Neural progenitor cell (in vitro differentiated cells): Measurements from ENCODE around the gene PAK4. TPM values are rescaled to one million over a fixed set of nuclear protein-coding genes. Genes with fewer than 3 reads are reported as not detected.
A peak's percentile ranks its signal among the peaks of the same experiment; 100 is the strongest.

ENCODE experiments used
- DNase-seq: peaks from one replicate; pipeline ENCODE4 v3.0.0-alpha.2; 2016; ENCODE audit warnings: low spot score
- H2AFZ ChIP-seq: fragments of 200-600 bp; sonication (generic); replicated peaks from 2 replicates; pipeline ENCODE4 v1.6.1; 2016; ENCODE audit warnings: antibody characterized with exemption
- H3F3A ChIP-seq: fragments of 200-600 bp; sonication (generic); 2 replicates; pipeline ENCODE4 v1.6.1; 2016; ENCODE audit warnings: antibody characterized with exemption, low read depth
- H3K27ac ChIP-seq: fragments of 200-600 bp; sonication (generic); 2 replicates; pipeline ENCODE4 v1.5.1; 2016; ENCODE audit warnings: mild to moderate bottlenecking
- H3K27me3 ChIP-seq: fragments of 200-600 bp; sonication (generic); 2 replicates; pipeline ENCODE4 v1.6.1; 2016; ENCODE audit warnings: mild to moderate bottlenecking, moderate library complexity
- H3K36me3 ChIP-seq: fragments of 200-600 bp; sonication (generic); 2 replicates; pipeline ENCODE4 v1.5.1; 2016
- H3K4me1 ChIP-seq: fragments of 200-600 bp; sonication (generic); 2 replicates; pipeline ENCODE4 v1.6.1; 2016; ENCODE audit warnings: mixed run types
- H3K4me2 ChIP-seq: fragments of 200-600 bp; sonication (generic); 2 replicates; pipeline ENCODE4 v1.6.1; 2016
- H3K4me3 ChIP-seq: fragments of 200-600 bp; sonication (generic); 2 replicates; pipeline ENCODE4 v1.5.1; 2016
- H3K79me2 ChIP-seq: fragments of 200-600 bp; sonication (generic); 2 replicates; pipeline ENCODE4 v1.6.1; 2016; ENCODE audit warnings: low read depth
- H3K9ac ChIP-seq: fragments of 200-600 bp; sonication (generic); 2 replicates; pipeline ENCODE4 v1.6.1; 2016
- H3K9me3 ChIP-seq: fragments of 200-600 bp; sonication (generic); 2 replicates; pipeline ENCODE4 v1.5.1; 2016; ENCODE audit warnings: low read depth
- H4K20me1 ChIP-seq: fragments of 200-600 bp; sonication (generic); 2 replicates; pipeline ENCODE4 v1.6.1; 2016; ENCODE audit warnings: low read depth
- H3K27ac Mint-ChIP-seq: 3 replicates; pipeline ENCODE4 v1.8.0; 2021; ENCODE audit warnings: mixed read lengths
- H3K27me3 Mint-ChIP-seq: 2 replicates; pipeline ENCODE4 v1.8.0; 2022; ENCODE audit warnings: low read depth, mild to moderate bottlenecking, inconsistent platforms, moderate library complexity, mixed read lengths; ENCODE audit not compliant: insufficient read depth
- H3K36me3 Mint-ChIP-seq: 3 replicates; pipeline ENCODE4 v1.8.0; 2021; ENCODE audit warnings: mixed read lengths
- H3K4me1 Mint-ChIP-seq: 3 replicates; pipeline ENCODE4 v1.8.0; 2021; ENCODE audit warnings: mixed read lengths
- H3K4me3 Mint-ChIP-seq: 3 replicates; pipeline ENCODE4 v1.8.0; 2021; ENCODE audit warnings: mild to moderate bottlenecking, moderate library complexity, mixed read lengths
- H3K9me3 Mint-ChIP-seq: 3 replicates; pipeline ENCODE4 v1.8.0; 2020; ENCODE audit warnings: mixed read lengths
- EZH2 ChIP-seq: fragments of 200-600 bp; sonication (generic); IDR thresholded peaks from 2 replicates; pipeline ENCODE4 v1.6.1; 2017; ENCODE audit warnings: antibody characterized with exemption, mild to moderate bottlenecking, moderate library complexity
- EZH2phosphoT487 ChIP-seq: fragments of 200-600 bp; sonication (generic); IDR thresholded peaks from 2 replicates; pipeline ENCODE4 v1.6.1; 2017; ENCODE audit warnings: antibody characterized with exemption
- total RNA-seq: library from RNA; depleted of rRNA; stranded (reverse); fragments of >200 nt; gene quantifications from 2 replicates; pipeline ENCODE4 v1.2.3, GENCODE V29; 2015; ENCODE audit warnings: low replicate concordance
- TF ChIP-seq, protein P1 (sequence below): fragments of 200-600 bp; sonication (generic); IDR thresholded peaks from 2 replicates; pipeline ENCODE4 v1.5.1; 2017; ENCODE audit warnings: antibody characterized with exemption, mild to moderate bottlenecking

PAK4 gene
- total RNA-seq, 1 donor from 2014 or later = 9.7 TPM

DNA sequence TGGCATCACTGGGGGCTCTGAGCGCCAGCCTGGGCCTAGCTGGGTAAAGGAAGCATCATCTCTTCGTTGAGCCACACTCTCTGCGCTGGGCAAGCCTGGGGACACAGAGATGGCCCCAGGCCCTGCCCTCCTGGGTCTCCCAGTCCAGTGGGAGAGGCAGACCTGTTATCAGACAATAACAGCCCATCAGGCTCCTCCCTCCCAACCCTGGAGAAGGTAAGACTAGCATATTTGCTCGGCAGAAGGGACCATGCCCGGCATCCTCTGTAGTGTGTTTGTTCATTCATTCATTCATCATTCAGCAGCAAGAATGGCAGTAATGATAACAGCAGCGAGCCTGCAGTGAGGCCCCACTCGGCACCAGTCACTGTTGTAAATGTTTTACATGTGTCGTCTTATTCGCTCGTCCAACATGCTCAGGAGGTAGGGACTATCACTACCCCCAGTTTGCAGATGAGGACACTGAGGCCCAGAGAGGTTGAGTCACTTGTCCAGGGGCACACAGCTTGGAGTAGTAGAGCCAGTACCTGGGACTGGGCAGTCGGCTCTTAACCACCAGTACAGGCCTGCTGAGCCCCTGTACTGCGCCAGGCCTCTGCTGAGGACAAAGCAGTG, 33.2 kb downstream of the PAK4 start:
- TF ChIP-seq, protein P1, sequence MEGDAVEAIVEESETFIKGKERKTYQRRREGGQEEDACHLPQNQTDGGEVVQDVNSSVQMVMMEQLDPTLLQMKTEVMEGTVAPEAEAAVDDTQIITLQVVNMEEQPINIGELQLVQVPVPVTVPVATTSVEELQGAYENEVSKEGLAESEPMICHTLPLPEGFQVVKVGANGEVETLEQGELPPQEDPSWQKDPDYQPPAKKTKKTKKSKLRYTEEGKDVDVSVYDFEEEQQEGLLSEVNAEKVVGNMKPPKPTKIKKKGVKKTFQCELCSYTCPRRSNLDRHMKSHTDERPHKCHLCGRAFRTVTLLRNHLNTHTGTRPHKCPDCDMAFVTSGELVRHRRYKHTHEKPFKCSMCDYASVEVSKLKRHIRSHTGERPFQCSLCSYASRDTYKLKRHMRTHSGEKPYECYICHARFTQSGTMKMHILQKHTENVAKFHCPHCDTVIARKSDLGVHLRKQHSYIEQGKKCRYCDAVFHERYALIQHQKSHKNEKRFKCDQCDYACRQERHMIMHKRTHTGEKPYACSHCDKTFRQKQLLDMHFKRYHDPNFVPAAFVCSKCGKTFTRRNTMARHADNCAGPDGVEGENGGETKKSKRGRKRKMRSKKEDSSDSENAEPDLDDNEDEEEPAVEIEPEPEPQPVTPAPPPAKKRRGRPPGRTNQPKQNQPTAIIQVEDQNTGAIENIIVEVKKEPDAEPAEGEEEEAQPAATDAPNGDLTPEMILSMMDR = no peak
- TF ChIP-seq EZH2phosphoT487 (no peak), EZH2 (no peak)

DNA sequence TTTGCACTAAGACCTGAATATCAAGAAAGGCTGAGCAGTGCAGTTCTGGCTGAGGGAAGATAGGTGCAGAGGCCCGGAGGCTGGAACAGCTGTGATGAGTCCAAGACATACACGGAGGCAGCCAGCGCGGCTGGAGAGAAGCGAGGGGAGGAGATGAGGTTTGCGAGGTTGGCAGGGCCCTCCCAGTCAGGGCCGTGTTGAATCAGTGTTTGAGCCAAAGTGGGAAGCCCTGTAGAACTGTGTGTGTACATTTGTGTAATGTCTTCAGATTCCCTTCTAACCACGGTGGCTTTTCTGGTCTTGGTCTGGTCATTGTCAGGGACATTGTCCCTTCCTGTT, 34.9 kb downstream of the PAK4 start:
- DNase-seq = no peak
- Histone ChIP-seq H3K9me3 (no peaks in the 10 kb centered on the region), H3K9ac (no peak overlapping the region), H3F3A (no peaks in the 10 kb centered on the region), H2AFZ (no peak overlapping the region), H3K36me3 (no peaks in the 10 kb centered on the region), H4K20me1 (peaks cover 86% of the 10 kb centered on the region), H3K27me3 (no peaks in the 10 kb centered on the region), H3K27ac (no peak overlapping the region), H3K4me2 (no peak overlapping the region), H3K4me3 (no peak overlapping the region), H3K4me1 (peaks cover 10% of the 10 kb centered on the region), H3K79me2 (peaks cover 50% of the 10 kb centered on the region)
- Mint-ChIP-seq H3K9me3 (no peaks in the 10 kb centered on the region), H3K4me1 (peaks cover 25% of the 10 kb centered on the region), H3K27ac (peak overlapping the region; percentile 59), H3K27me3 (no peaks in the 10 kb centered on the region), H3K36me3 (no peaks in the 10 kb centered on the region), H3K4me3 (no peak overlapping the region)
- TF ChIP-seq, protein P1 = no peak
- TF ChIP-seq EZH2phosphoT487 (no peak), EZH2 (no peak)

More for the DNA sequence above, 33.2 kb downstream of the PAK4 start:
- Histone ChIP-seq H2AFZ (no peak overlapping the region), H4K20me1 (peaks cover 96% of the 10 kb centered on the region), H3K4me1 (peaks cover 15% of the 10 kb centered on the region), H3K4me2 (no peak overlapping the region), H3K36me3 (no peaks in the 10 kb centered on the region), H3F3A (no peaks in the 10 kb centered on the region), H3K9ac (no peak overlapping the region), H3K27me3 (no peaks in the 10 kb centered on the region), H3K4me3 (no peak overlapping the region), H3K27ac (no peak overlapping the region), H3K9me3 (no peaks in the 10 kb centered on the region), H3K79me2 (peaks cover 61% of the 10 kb centered on the region)
- Mint-ChIP-seq H3K4me3 (no peak overlapping the region), H3K27me3 (no peaks in the 10 kb centered on the region), H3K9me3 (no peaks in the 10 kb centered on the region), H3K27ac (no peak overlapping the region), H3K4me1 (peaks cover 29% of the 10 kb centered on the region), H3K36me3 (peaks cover 5% of the 10 kb centered on the region)
- no peak for DNase-seq

DNA sequence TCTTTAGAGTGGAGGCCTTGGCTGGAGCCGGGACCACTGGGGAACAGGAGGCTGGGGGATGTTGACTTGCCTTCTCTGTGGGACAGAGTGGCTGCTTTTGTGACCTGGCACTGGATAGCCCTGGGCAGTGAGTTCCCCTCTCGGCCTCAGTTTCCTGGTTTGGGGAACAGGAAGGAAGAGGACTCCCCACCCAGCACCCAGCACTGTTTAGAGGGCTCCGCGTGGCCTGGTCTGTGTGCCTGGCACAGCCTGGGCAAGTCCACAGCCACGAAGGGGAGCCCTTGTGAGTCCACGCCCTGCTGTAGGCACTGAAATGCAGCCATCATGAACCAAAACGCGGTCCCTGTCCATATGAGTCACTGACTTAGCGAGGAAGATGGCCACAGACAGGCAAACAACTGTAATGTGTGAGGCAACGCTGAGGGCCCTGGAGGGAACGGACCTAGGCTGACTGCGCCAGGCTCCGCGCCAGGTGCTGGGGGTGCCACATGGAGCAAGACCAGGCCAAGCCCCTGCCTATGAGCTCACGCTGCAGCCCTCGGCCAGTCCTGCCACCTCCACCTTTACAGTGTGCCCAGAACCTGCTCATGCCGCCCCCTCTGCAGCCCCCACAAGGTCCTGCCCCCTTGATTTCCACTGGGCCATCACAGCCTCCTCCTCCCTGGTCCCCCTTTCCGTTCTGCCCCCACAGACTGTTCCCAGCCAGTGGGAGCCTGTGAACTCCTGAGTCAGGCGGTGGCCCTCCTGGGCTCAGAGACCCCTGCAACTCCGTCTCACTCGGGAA, 35.5 kb downstream of the PAK4 start:
- no peaks in the 10 kb centered on the region for H3K9me3 Mint-ChIP-seq
- Histone ChIP-seq H4K20me1 (peaks cover 86% of the 10 kb centered on the region), H3K4me1 (peaks cover 6% of the 10 kb centered on the region), H3F3A (no peaks in the 10 kb centered on the region), H2AFZ (no peak overlapping the region), H3K9ac (no peak overlapping the region), H3K27ac (no peak overlapping the region), H3K4me3 (no peak overlapping the region), H3K27me3 (no peaks in the 10 kb centered on the region), H3K36me3 (no peaks in the 10 kb centered on the region), H3K9me3 (no peaks in the 10 kb centered on the region), H3K79me2 (peaks cover 50% of the 10 kb centered on the region), H3K4me2 (no peak overlapping the region)
- no peak for DNase-seq
- no peaks in the 10 kb centered on the region for H3K27me3 Mint-ChIP-seq
- H3K4me3 Mint-ChIP-seq = no peak overlapping the region
- TF ChIP-seq, protein P1 = no peak
- TF ChIP-seq EZH2phosphoT487 = no peak
- no peak for TF ChIP-seq EZH2
- peaks cover 21% of the 10 kb centered on the region for H3K4me1 Mint-ChIP-seq
- no peaks in the 10 kb centered on the region for H3K36me3 Mint-ChIP-seq
- no peak overlapping the region for H3K27ac Mint-ChIP-seq
